NCI-H1694 (cell line): Measurements from ENCODE around the gene RABGAP1L.
"Not testable (repeated sequence)": the region's sequence is repeated elsewhere in the genome, so short reads cannot be mapped to it uniquely, and the experiment has no call there.

ENCODE experiments used
- DNase-seq: peaks from one replicate; lab custom pipeline; 2025; lab: John Stamatoyannopoulos, UW

Gene RABGAP1L

GRCh38 chr1:174153825-174154107 is 5.6 kb upstream of the RABGAP1L start:
- no peak for DNase-seq

GRCh38 chr1:174156437-174156836 is 2.9 kb upstream of the RABGAP1L start:
- no peak for DNase-seq

GRCh38 chr1:174157157-174157806 is 2.0 kb upstream of the RABGAP1L start:
- DNase-seq = no peak

- DNase-seq = no peak
Observed at GRCh38 chr1:174158767-174159251, 511 bp upstream of the RABGAP1L start.

GRCh38 chr1:174160109-174160473 is 771 bp downstream of the RABGAP1L start:
- DNase-seq = no peak

GRCh38 chr1:174160603-174161002 is 1.3 kb downstream of the RABGAP1L start:
- no peak for DNase-seq

GRCh38 chr1:174161813-174162212 is 2.5 kb downstream of the RABGAP1L start:
- DNase-seq = no peak

GRCh38 chr1:174164826-174165225 is 5.5 kb downstream of the RABGAP1L start:
- DNase-seq = no peak

GRCh38 chr1:174165471-174166137 is 6.3 kb downstream of the RABGAP1L start:
- no peak for DNase-seq

- no peak for DNase-seq
Observed at GRCh38 chr1:174166530-174167264, 7.4 kb downstream of the RABGAP1L start.

GRCh38 chr1:174167265-174167803 is 8.0 kb downstream of the RABGAP1L start:
- DNase-seq = no peak

- no peak for DNase-seq
Observed at GRCh38 chr1:174169342-174169741, 10.0 kb downstream of the RABGAP1L start.

GRCh38 chr1:174171073-174171472 is 11.8 kb downstream of the RABGAP1L start:
- DNase-seq = no peak

- DNase-seq = no peak
Observed at GRCh38 chr1:174174461-174175329, 15.4 kb downstream of the RABGAP1L start.

- not testable (repeated sequence) for DNase-seq
Observed at GRCh38 chr1:174178459-174178858, 19.1 kb downstream of the RABGAP1L start.

- no peak for DNase-seq
Observed at GRCh38 chr1:174189428-174190062, 30.2 kb downstream of the RABGAP1L start.

GRCh38 chr1:174190691-174191199 is 31.4 kb downstream of the RABGAP1L start:
- no peak for DNase-seq

GRCh38 chr1:174191349-174191862 is 32.1 kb downstream of the RABGAP1L start:
- DNase-seq = no peak

- DNase-seq = no peak
Observed at GRCh38 chr1:174194461-174194860, 35.1 kb downstream of the RABGAP1L start.

GRCh38 chr1:174197088-174197487 is 37.8 kb downstream of the RABGAP1L start:
- DNase-seq = no peak

GRCh38 chr1:174197547-174197946 is 38.2 kb downstream of the RABGAP1L start:
- DNase-seq = no peak
